DOHH2 (cell line): ENCODE measurements around the gene RPS6KA2.

Source experiments
- H3F3A ChIP-seq: fragments of 200-600 bp; sonication (generic), shearing (Covaris generic); 2 replicates; pipeline ENCODE4 v1.6.0; 2016; ENCODE audit warnings: antibody characterized with exemption, mild to moderate bottlenecking; ENCODE audit not compliant: control insufficient read depth, insufficient read depth
- H3K27ac ChIP-seq: fragments of 200-600 bp; sonication (generic); 2 replicates; pipeline ENCODE4 v1.5.1; 2014; ENCODE audit warnings: low read depth, mild to moderate bottlenecking, low read length, moderate library complexity
- H3K27me3 ChIP-seq: fragments of 200-600 bp; sonication (generic); 2 replicates; pipeline ENCODE4 v1.6.1; 2014; ENCODE audit warnings: mild to moderate bottlenecking, low read length, mixed read lengths; ENCODE audit not compliant: control insufficient read depth
- H3K36me3 ChIP-seq: fragments of 200-600 bp; sonication (generic); 2 replicates; pipeline ENCODE4 v1.6.1; 2014; ENCODE audit warnings: mild to moderate bottlenecking, low read length, moderate library complexity, mixed read lengths; ENCODE audit not compliant: control insufficient read depth
- H3K4me1 ChIP-seq: fragments of 200-600 bp; sonication (generic); 2 replicates; pipeline ENCODE4 v1.6.1; 2014; ENCODE audit warnings: mild to moderate bottlenecking, low read length, mixed read lengths; ENCODE audit not compliant: control insufficient read depth
- H3K4me2 ChIP-seq: fragments of 200-600 bp; sonication (generic); 2 replicates; pipeline ENCODE4 v1.6.0; 2014; ENCODE audit warnings: mild to moderate bottlenecking, low read length, moderate library complexity
- H3K4me3 ChIP-seq: fragments of 200-600 bp; sonication (generic); 2 replicates; pipeline ENCODE4 v1.5.1; 2014; ENCODE audit warnings: mild to moderate bottlenecking, low read length, mixed read lengths
- H3K79me2 ChIP-seq: fragments of 200-600 bp; sonication (generic); 2 replicates; pipeline ENCODE4 v1.6.1; 2014; ENCODE audit warnings: mild to moderate bottlenecking, low read length, mixed read lengths; ENCODE audit not compliant: control insufficient read depth
- H3K9me2 ChIP-seq: fragments of 200-600 bp; sonication (generic); replicated peaks from 2 replicates; pipeline ENCODE4 v1.6.1; 2014; ENCODE audit warnings: mild to moderate bottlenecking, low read length, mixed read lengths; ENCODE audit not compliant: control insufficient read depth
- H3K9me3 ChIP-seq: fragments of 200-600 bp; sonication (generic); 2 replicates; pipeline ENCODE4 v1.6.1; 2014; ENCODE audit warnings: antibody characterized with exemption, low read length, mixed read lengths; ENCODE audit not compliant: control insufficient read depth, insufficient read depth
- H4K20me1 ChIP-seq: fragments of 200-600 bp; sonication (generic); 2 replicates; pipeline ENCODE4 v1.6.0; 2014; ENCODE audit warnings: low read depth, mild to moderate bottlenecking, antibody characterized with exemption, low read length, moderate library complexity; ENCODE audit not compliant: control insufficient read depth, insufficient read depth
- CTCF ChIP-seq: fragments of 200-600 bp; sonication (generic); IDR thresholded peaks from one replicate; pipeline ENCODE4 v1.5.1; 2014; ENCODE audit warnings: antibody characterized with exemption, mild to moderate bottlenecking, low read depth, low read length; ENCODE audit not compliant: poor library complexity, severe bottlenecking
- EZH2phosphoT487 ChIP-seq: fragments of 200-600 bp; sonication (generic); IDR thresholded peaks from 2 replicates; pipeline ENCODE4 v1.6.1; 2017; ENCODE audit warnings: borderline replicate concordance, mild to moderate bottlenecking, antibody characterized with exemption, low read length, moderate library complexity, mixed read lengths

The RPS6KA2 gene

DNA sequence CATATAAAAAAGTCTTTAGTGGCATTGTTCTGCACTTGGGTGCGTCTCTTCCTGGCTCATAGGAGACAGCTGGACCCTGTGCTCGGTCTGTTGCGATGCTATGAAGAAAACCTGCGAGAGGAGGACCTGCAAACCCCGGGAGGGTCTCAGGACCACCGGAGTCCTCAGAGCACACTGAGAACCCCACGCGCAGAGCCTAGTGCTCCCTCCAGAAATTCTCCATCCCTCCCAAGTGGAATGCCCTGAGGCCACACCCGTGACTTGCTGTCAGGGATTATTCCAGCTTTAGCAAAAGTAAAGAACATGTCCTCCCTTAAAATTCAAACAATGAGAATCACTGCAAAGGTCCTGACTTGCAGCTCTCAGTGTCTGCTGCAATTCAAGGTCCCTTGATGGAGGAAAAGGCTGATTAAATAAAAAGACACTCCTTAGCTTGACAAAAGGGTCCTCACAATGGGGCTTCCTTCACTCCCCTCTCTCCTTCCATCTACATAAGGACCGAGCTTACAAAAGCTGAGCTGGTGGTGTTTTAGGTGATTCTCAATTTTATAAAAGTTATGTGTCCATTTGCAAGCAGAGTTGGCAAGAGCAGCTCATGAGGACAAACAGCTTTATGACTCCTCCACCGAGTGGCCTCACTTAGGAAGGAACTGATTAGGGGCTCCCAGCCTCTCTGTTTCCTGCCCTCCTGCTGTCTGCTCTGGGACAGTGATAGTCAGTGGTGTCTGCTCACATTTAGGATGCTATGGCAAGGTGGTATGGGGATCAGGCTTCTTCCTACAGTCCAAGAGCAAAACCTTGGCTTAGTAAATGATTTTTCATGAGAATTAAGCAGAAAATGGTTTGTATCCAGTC is 137.5 kb downstream of the RPS6KA2 start:
- Histone ChIP-seq H3K27ac (no peak overlapping the region), H3K9me3 (peaks cover 6% of the 10 kb centered on the region; the same call in 1 of the 2 replicates), H3K4me3 (no peak overlapping the region)

GRCh38 chr6:166488701-166489100 is 138.3 kb downstream of the RPS6KA2 start:
- Histone ChIP-seq H3K4me2 (peak overlapping the region; percentile 69), H3K27me3 (no peaks in the 10 kb centered on the region), H3K4me3 (peak overlapping the region; percentile 53), H3K36me3 (peaks cover 3% of the 10 kb centered on the region; the same call in 1 of the 2 replicates), H4K20me1 (no peaks in the 10 kb centered on the region), H3K27ac (peak overlapping the region; percentile 85), H3F3A (peaks cover 3% of the 10 kb centered on the region; the same call in 1 of the 2 replicates), H3K9me2 (no peaks in the 10 kb centered on the region), H3K79me2 (no peaks in the 10 kb centered on the region), H3K9me3 (peaks cover 6% of the 10 kb centered on the region; the same call in 1 of the 2 replicates), H3K4me1 (peaks cover 59% of the 10 kb centered on the region)
- TF ChIP-seq EZH2phosphoT487 (no peak), CTCF (no peak)

More for the DNA sequence above, 137.5 kb downstream of the RPS6KA2 start:
- no peak overlapping the region for H3K4me2 ChIP-seq
- H3K9me2 ChIP-seq, result no peaks in the 10 kb centered on the region
- H3K36me3 ChIP-seq, result peaks cover 3% of the 10 kb centered on the region; the same call in 1 of the 2 replicates
- no peaks in the 10 kb centered on the region for H3K27me3 ChIP-seq
- peaks cover 3% of the 10 kb centered on the region; the same call in 1 of the 2 replicates for H3F3A ChIP-seq
- H3K4me1 ChIP-seq, result peaks cover 53% of the 10 kb centered on the region
- no peaks in the 10 kb centered on the region for H4K20me1 ChIP-seq
- no peak for TF ChIP-seq EZH2phosphoT487
- TF ChIP-seq CTCF, result no peak
- H3K79me2 ChIP-seq, result no peaks in the 10 kb centered on the region

DNA sequence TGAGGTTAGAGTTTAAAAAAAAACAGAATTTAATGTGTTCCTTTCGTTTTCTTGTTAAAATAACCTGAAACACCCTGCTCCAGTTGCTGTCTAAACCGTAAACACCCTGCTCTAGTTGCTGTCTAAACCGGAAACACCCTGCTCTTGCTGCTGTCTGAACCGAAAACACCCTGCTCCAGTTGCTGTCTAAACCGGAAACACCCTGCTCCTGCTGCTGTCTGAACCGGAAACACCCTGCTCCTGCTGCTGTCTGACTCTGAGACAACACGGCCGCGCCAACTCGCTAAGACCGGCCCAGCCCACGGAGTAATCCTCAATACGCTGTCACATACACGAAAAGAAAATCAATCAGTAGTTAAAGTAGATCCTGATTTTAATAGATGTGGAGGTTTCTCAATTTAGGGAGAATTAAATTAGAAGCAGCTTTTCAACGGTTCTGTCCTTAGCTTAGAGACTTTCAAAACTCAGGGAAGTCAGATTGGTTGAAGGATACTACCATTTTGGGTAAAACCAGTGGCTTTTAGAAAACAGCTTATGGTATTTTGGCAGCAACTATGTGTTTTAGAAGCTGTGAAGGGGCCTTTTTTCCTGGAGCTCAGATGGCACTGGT is 138.9 kb downstream of the RPS6KA2 start:
- no peaks in the 10 kb centered on the region for H3K9me2 ChIP-seq
- no peaks in the 10 kb centered on the region for H4K20me1 ChIP-seq
- H3K4me1 ChIP-seq, result peaks cover 59% of the 10 kb centered on the region
- peak overlapping the region; percentile 53 for H3K4me3 ChIP-seq
- H3K36me3 ChIP-seq, result peaks cover 3% of the 10 kb centered on the region; the same call in 1 of the 2 replicates
- H3K27ac ChIP-seq, result peak overlapping the region; percentile 85
- H3K9me3 ChIP-seq, result peaks cover 6% of the 10 kb centered on the region; the same call in 1 of the 2 replicates
- H3K4me2 ChIP-seq, result peak overlapping the region; percentile 69
- no peak for TF ChIP-seq CTCF
- H3K79me2 ChIP-seq, result no peaks in the 10 kb centered on the region
- H3K27me3 ChIP-seq, result no peaks in the 10 kb centered on the region
- H3F3A ChIP-seq, result peaks cover 3% of the 10 kb centered on the region; the same call in 1 of the 2 replicates
